Fibroblast of villous mesenchyme (primary cell): ENCODE results near the gene KIZ. TPM values are rescaled to one million over a fixed set of nuclear protein-coding genes. Genes with fewer than 3 reads are reported as not detected.
A peak's percentile ranks its signal among the peaks of the same experiment; 100 is the strongest.

Experiments used
- DNase-seq: peaks from one replicate; pipeline ENCODE4 v3.0.0-alpha.2; 2010; ENCODE audit warnings: low read depth
- H3K4me3 ChIP-seq: 2 replicates; pipeline ENCODE4 v1.5.1; 2011; ENCODE audit warnings: low read depth, mild to moderate bottlenecking, low read length
- CTCF ChIP-seq: IDR thresholded peaks from 2 replicates; pipeline ENCODE4 v1.5.1; 2012; ENCODE audit warnings: low read depth, mild to moderate bottlenecking, low read length; ENCODE audit not compliant: insufficient read depth
- total RNA-seq: library from RNA; depleted of rRNA; stranded (reverse); fragments of >200 nt; gene quantifications from 2 replicates; pipeline ENCODE4 v1.2.3, GENCODE V29; 2012

Gene KIZ
- total RNA-seq, 1 donor = 15.5 TPM

- DNase-seq = no peak
Observed at GRCh38 chr20:21147593-21147992, 21.7 kb downstream of the KIZ start.

GRCh38 chr20:21149344-21149743, 23.5 kb downstream of the KIZ start:
- DNase-seq = no peak
- no peak for TF ChIP-seq CTCF
- no peak overlapping the region for H3K4me3 ChIP-seq

More at GRCh38 chr20:21147593-21147992, 21.7 kb downstream of the KIZ start:
- H3K4me3 ChIP-seq = no peak overlapping the region
- TF ChIP-seq CTCF = no peak

GRCh38 chr20:21151791-21152190, 25.9 kb downstream of the KIZ start:
- no peak overlapping the region for H3K4me3 ChIP-seq
- TF ChIP-seq CTCF = no peak
- no peak for DNase-seq

GRCh38 chr20:21154692-21155091, 28.8 kb downstream of the KIZ start:
- H3K4me3 ChIP-seq = no peak overlapping the region
- TF ChIP-seq CTCF = no peak
- no peak for DNase-seq

GRCh38 chr20:21155268-21155667, 29.4 kb downstream of the KIZ start:
- no peak overlapping the region for H3K4me3 ChIP-seq
- DNase-seq = no peak
- TF ChIP-seq CTCF = no peak

- no peak for TF ChIP-seq CTCF
- H3K4me3 ChIP-seq = no peak overlapping the region
- DNase-seq = peak; percentile 83
Observed at GRCh38 chr20:21156266-21156665, 30.4 kb downstream of the KIZ start.

- no peak for DNase-seq
- H3K4me3 ChIP-seq = no peak overlapping the region
- TF ChIP-seq CTCF = no peak
Observed at GRCh38 chr20:21157006-21157405, 31.1 kb downstream of the KIZ start.
